NCI-H748 (cell line): ENCODE measurements around the gene MTERF2.

Source experiments
- DNase-seq: peaks from one replicate; lab custom pipeline; 2025; ENCODE audit not compliant: unreplicated experiment; lab: John Stamatoyannopoulos, UW

The MTERF2 gene

GRCh38 chr12:106994579-106995220 lies 7.8 kb upstream of the MTERF2 start:
- no peak for DNase-seq

- peak; percentile 48 for DNase-seq
These were observed 900 bp upstream of the MTERF2 start for GRCh38 chr12:106987846-106988245.

- no peak for DNase-seq
These were observed 811 bp downstream of the MTERF2 start for GRCh38 chr12:106986135-106986534.

- DNase-seq, result no peak
These were observed 1.5 kb downstream of the MTERF2 start for GRCh38 chr12:106985479-106985878.

- no peak for DNase-seq
These were observed 2.3 kb downstream of the MTERF2 start for GRCh38 chr12:106984588-106985137.

GRCh38 chr12:106982229-106982628 lies 4.7 kb downstream of the MTERF2 start:
- no peak for DNase-seq

- DNase-seq, result no peak
These were observed 5.2 kb downstream of the MTERF2 start for GRCh38 chr12:106981788-106982187.

GRCh38 chr12:106980944-106981343 lies 6.0 kb downstream of the MTERF2 start:
- no peak for DNase-seq

- DNase-seq, result peak; percentile 63
These were observed 8.7 kb downstream of the MTERF2 start for GRCh38 chr12:106978035-106978800.

- DNase-seq, result no peak
These were observed 10.3 kb downstream of the MTERF2 start for GRCh38 chr12:106976668-106977067.

- no peak for DNase-seq
These were observed 10.8 kb downstream of the MTERF2 start for GRCh38 chr12:106975993-106976658.

GRCh38 chr12:106975098-106975497 lies 11.8 kb downstream of the MTERF2 start:
- DNase-seq, result no peak

- DNase-seq, result no peak
These were observed 12.4 kb downstream of the MTERF2 start for GRCh38 chr12:106974511-106974910.

GRCh38 chr12:106973545-106973944 lies 13.4 kb downstream of the MTERF2 start:
- no peak for DNase-seq

- no peak for DNase-seq
These were observed 15.9 kb downstream of the MTERF2 start for GRCh38 chr12:106971065-106971464.

- no peak for DNase-seq
These were observed 22.4 kb downstream of the MTERF2 start for GRCh38 chr12:106964526-106964925.

- DNase-seq, result no peak
These were observed 24.7 kb downstream of the MTERF2 start for GRCh38 chr12:106962286-106962685.

- DNase-seq, result no peak
These were observed 26.5 kb downstream of the MTERF2 start for GRCh38 chr12:106960443-106960842.

GRCh38 chr12:106957583-106957982 lies 29.4 kb downstream of the MTERF2 start:
- DNase-seq, result peak; percentile 6

GRCh38 chr12:106956048-106956578 lies 30.8 kb downstream of the MTERF2 start:
- DNase-seq, result peak; percentile 88

GRCh38 chr12:106955377-106956047 lies 31.4 kb downstream of the MTERF2 start, which contains the start of gene TMEM263:
Gene TMEM263 (plus strand): TSS chr12:106955907. CDS start chr12:106967117, 11,210 bp downstream.
- DNase-seq, result peak; percentile 96
